Activated naive CD8-positive, alpha-beta T cell treated with anti-CD3 and anti-CD28 coated beads, Interleukin-2, amount 50 U/mL, for 16 hours (primary cell): ENCODE results near the gene KCNK3.
A peak's percentile ranks its signal among the peaks of the same experiment; 100 is the strongest.
"Not testable (repeated sequence)": the region's sequence is repeated elsewhere in the genome, so short reads cannot be mapped to it uniquely, and the experiment has no call there.

Experiments
- DNase-seq: peaks from one replicate; pipeline ENCODE4 v3.0.0-alpha.2; 2020; ENCODE audit warnings: low read depth, low spot score

KCNK3 gene

DNA sequence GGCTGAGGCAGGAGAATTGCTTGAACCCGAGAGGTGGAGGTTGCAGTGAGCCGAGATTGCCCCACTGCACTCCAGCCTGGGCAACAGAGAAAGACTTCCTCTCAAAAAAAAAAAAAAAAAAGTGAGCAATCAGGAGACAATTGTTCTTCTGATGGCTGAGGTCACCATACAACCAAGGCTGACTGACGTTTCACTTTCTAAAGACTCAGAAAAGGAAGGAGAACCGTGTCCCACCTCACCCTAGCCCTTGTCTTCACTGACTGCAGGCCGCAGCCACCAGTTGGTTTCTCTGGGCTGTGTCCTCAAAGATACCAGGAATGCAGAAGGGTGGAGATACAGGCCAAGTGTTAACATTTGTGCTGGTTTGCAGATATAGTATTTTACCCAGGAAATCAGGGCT is 63.8 kb downstream of the KCNK3 start:
- no peak for DNase-seq

DNA sequence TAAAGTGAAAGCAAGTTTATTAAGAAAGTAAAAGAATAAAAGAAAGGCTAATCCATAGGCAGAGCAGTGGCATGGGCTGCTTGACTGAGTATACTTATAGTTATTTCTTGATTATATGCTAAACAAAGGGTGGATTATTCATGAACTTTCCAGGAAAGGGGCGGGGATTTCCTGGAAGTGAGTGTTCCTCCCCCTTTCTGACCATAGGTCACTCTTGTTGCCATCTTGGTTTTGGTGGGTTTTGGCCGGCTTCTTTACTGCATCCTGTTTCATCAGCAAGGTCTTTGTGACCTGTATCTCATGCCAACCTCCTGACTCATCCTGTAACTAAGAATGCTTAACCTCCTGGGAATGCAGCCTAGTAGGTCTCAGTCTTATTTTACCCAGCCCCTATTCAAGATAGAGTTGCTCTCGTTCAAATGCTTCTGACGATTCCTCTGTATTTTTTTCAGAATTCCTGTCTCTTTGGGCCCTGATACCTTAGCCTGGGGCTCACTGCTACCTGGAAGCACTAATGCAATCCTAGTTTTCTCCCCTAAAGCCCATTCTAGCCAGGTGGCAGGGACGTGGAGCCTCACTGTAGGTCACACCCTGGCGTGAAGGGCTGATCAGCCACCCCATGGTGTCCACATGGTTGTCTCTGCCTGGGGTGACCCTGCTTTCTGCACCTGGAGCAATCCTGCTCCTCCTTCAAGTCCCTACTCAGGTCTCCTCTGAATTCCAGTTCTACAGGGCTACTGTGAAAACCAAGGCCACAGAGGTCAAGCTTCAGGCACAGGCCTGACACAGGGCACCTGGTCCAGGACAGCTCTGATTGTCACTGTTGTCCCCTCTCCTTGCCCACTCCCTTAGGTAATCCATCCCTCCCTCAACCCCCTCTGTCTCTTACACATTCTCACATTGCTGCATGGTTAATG is 65.6 kb downstream of the KCNK3 start:
- no peak for DNase-seq

DNA sequence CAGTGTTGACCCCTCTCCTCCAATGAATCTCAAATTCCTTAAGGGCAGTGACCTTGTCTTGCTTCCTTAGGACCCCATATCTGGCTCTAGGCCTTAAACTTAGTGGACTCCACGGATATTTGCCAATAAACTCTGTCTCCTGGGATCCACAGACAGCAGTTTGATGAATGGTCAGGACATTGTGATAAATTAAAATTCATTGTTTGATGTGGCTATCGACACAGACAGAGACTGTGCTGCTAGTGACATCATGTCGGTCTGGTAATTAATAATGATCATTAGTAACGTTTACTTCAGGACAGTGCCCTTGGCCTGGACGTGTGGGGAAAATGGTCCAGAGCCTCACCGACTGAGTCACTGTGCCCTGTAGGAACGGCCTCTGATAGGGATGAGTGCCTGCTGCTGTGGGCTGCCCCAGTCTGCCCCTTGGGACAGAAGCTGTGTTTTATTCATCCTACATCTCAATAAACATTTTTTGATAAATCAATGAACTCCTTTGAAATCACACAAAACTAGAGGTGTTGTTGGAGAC is 66.3 kb downstream of the KCNK3 start:
- DNase-seq = no peak

DNA sequence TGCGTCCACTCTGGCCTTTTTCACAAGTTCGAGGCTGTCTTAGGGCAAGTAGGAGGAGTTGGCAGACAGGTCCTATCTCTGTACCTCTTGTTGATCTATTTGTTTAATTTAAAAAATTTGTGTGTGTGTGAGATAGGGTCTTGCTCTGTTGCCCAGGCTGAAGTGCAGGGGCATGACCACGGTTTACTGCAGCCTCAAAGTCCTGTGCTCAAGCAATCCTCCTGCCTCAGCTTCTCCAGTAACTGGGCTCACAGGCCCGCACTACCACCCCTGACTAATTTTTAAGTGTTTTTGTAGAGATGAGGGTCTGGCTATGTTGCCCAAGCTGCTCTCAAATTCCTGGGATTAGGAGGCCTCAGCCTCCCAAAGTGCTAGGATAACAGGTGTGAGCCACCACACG is 67.3 kb downstream of the KCNK3 start:
- DNase-seq = no peak

DNA sequence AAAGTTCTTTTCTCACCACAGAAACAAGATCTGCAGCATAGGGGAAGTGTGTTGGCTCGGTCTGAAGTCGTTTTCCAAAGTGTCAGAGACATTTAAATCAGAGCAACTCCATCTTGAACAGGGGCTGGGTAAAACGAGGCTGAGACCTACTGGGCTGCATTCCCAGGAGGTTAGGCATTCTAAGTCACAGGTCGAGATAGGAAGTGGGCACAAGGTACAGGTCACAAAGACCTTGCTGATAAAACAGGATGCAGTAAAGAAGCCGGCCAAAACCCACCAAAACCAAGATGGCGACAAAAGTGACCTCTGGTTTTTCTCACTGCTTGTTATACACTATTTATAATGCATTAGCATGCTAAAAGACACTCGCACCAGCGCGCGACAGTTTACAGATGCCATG is 68.5 kb downstream of the KCNK3 start:
- DNase-seq = not testable (repeated sequence)

DNA sequence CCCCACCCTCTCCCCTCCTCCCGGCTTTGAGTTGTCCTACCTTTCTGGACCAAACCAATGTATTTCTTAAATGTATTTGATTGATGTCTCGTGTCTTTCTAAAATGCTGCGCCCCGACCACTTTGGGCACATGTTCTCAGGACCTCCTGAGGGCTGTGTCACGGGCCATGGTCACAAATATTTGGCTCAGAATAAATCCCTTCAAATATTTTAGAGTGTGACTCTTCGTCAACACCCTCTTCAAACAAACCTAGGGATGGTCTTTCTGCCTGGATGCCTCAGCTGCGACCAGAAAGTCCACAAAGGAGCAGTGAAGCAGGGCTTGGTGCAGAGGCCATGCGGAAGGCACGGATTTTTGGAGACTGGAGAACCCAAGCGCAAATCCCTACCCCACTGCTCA is 70.5 kb downstream of the KCNK3 start:
- DNase-seq = no peak

DNA sequence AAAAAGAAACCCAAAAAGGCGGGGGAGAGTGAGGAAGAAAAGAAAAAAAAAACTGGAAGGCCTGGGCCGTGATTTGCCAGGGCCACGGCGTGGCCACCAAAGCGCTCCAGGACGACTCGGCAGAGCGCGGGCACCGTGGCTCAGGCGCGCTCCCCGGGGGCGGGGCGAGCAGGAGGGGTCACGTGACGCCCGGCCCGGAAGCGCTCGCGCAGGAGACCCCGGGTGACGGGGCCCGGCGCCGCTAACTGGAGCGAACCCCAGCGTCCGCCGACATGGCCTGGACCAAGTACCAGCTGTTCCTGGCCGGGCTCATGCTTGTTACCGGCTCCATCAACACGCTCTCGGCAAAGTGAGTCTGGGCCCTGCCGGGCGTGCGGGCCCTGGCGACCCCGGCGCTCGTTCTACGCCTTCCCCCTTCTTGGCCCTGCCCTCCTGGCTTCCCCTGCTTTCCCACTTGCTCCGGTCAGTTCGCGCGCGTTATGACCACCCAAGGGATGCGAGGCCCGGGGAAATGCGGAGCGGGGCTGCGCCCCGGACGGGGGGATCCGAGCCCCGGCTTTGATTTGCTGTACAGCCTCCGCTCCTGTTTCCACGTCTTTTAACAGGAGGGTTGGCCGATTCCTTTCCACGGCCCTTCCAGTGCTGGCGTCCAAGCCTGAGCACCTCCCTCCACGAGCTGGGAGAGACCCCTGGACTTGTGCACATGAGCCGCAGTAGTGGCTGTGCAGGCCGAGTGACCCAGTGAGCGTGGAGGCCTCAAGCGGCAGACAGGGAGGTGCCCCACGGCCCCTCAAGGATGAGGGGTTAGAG is 71.8 kb downstream of the KCNK3 start, which contains the start of gene SLC35F6:
TSS of gene SLC35F6 (plus strand) at position 207 of the 810 bp plus-strand sequence. CDS start at position 273, 66 bp downstream.
- peak; percentile 66 for DNase-seq

DNA sequence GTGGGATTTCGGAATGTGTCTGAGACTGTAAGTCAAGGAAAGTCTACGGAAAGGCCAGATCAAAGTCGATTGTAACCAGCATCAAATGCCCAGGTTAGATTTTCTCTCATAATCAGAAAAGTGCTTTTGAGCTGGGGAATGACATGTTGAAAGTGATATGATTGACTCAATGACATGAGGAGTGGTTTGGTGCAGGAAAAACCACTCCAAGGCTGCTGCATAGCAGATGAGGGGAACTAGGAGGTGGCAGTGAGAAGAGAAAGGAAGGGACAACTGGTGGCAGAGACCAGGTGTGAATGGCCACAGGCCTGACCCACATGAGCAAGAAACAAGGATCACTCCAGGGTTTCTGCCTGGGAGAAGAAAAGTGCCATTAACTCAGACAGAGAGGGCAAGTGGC is 72.4 kb downstream of the KCNK3 start:
- no peak for DNase-seq

DNA sequence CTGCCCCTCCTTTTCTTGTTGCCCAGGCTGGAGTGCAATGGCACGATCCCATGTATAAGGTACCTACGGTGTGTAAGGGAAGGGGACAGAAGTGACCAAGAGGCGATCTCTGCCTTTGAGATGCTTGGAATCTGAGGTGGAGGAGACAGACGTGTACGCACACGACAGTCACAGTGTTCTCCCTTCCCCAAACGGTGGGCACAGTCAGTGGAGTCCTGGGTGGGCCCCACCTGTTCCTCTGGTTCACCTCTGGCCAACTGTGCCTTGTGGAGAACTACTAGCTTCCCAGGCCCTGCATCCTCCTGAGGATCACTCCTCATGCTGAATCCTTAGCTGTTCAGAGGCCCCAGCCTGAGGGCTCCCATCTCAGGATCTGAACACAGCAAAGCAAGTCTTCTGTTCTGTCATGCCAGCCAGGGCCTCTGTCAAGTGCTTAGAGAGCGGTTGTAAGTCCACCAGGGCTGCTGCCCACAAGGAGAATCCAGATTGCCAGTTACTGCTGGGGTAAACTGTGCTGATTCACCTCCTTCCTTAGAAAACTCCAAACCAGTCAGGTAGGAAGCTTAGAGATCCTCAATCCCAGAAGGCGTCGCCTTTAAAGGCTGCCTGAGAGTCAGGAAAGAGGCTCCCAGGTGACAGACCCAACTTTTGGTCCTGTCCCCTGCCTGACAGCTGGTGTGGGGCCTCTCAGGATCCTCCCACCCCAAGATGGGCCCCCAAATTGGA is 73.1 kb downstream of the KCNK3 start:
- DNase-seq = no peak

DNA sequence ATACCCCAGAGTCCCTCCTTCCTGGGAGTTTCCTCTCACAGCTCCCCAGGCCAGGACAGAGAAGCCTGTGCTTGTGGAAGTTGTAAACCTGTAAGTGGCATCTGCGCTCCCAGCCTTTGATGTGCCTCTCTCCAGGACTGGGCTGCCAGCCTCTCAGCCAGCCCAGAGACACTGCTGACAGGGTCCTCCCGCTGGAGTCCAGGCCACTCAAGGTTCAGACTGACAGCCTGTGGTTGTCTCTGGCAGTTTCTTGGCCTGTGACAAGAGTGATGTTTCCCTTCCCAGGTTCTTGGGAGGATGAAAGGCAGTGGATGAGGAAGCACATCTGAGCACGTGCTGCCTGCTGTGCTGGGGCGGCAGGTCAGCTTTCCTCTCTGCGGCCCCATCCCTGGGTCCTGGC is 74.6 kb downstream of the KCNK3 start:
- DNase-seq = no peak

DNA sequence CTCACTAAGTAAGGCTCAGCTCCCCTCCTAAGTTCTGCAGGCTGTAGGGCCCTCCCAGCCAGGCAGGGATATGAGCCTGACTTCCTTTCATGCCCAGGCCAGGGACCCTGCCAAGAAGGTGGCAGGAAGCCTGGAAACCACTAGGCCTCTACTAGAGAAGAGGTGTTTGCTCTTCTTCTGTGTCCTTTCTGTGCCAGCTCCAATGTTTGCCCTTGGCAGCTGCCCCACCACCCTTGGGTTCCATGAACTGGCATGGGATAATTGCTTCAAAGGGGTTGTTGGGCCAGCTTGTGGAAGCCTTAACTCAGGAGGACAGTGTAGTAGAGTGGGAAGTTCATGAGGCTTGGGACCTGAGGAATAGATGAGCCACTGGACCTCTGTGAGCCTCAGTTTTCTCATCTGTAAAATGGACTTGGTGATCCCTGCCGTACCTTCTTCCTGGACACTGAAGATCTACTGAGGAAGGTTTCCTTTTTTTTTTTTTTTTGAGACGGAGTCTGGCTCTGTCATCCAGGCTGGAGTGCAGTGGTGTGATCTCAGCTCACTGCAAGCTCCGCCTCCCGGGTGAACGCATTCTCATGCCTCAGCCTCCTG is 75.5 kb downstream of the KCNK3 start:
- no peak for DNase-seq

DNA sequence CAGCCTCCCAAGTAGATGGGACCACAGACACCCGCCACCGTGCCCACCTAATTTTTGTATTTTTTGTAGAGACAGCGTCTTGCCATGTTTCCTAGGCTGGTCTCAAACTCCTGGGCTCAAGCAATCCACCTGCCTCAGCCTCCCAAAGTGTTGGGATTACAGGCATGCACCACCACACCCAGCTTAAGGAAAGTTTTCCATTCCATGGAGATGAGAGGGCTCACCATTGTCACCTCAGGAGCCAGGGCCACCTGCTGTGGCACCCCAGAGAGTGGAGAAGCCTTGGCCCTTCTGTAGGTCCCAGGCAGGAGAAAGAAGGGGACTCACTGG is 76.2 kb downstream of the KCNK3 start:
- no peak for DNase-seq

DNA sequence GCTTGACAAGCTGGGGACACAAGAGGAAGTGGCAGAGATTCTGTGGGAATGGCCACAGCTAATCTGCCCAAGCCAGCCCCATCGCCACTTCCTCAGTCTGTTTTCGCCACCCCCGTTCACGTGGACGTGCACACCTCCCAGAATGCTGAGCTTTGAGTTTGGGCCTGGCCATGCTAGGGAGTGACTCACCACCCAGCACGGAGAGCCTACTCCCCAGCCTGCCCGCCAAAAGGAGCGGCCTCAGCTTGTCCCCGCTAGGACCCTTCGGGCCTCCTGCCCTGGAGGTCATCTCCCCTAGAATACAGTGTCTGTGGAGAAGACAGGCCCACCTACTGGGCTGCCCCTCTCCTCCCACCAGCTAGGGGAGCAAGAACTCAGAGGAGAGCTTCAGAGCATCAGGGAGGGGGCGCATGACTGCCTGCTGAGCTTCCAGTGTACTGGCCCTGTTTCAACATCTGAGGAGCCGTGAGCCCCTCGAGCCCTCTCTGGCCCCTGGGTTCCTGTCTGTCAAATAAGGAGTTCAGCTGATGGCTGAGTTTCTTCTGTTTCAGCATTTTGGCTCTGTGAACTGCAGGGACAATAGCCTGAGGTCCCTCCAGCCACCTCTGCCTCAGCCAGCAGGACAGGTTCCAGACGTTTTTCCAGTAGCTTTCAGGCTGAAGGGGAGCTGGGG is 76.7 kb downstream of the KCNK3 start:
- DNase-seq = no peak

DNA sequence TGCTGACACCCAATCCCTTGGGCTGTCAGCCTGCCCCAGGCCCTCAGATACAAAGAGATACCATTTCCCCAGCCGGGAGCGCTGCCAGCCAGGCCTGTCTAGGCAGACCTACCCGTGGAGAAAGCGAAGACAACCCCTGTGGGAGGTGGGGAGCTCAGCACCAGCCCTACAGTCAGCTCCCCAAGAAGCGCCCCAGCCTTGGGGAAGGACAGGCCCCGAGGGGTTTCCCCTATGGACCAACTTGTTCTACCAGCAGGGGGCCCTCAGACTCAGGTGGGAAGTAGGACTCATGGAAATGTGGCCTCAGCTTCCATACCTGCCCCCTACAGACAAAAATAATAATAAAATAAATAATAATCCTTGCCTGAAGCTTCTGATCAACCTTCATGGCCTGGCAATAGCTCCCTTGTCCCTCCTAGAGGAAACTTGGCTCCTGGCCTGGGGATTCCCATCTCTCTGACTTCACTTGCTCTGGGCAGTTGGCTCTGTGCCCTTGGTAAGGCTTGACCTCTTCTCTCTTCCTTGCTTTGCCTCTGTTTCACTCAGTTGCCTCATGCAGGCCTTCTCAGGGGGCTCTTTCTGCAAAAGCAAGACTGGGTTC is 78.6 kb downstream of the KCNK3 start:
- no peak for DNase-seq

DNA sequence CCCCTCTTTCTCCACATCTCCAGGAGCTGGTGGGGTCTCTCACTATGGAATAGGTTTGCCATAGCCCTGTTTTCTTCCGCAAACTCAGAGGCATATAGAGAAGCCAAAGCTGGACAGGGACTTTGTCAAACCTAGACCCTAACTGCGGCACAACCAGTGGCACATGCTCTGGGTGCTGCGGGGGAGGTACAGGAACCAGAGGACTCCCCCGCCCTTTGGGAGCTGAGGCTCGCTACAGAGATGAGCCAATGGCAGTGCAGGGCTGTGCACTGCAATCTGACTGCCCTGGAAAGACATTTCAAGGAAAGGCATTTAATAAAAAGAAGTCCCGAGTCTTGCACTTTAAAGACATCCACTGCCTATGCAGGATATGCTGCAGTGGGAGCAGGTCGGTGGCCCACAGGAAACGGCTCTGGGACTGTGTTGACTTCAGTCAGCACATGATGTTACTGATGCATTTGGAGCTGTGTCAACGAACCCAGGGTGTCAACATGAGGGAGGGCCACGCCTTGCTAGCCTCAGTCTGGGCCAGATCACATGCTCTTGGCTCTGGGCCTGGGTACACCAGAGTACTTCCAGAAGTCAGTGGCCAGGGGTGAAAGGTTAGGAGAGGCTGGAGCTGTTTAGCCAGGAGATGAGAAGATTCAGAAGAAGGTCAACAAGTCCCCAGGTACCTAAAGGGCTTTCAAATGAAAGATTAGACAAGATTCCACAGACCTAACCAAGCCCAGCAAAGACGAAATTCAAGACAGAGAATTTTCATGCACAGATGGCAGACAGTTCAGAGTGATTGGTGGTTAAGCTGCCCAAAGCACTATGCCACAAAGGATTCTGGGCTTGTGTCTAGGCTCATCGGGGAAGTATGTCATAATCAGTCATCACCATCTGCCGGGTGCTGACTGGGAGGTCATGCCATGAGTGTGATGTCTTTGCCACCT is 79.8 kb downstream of the KCNK3 start:
- no peak for DNase-seq

DNA sequence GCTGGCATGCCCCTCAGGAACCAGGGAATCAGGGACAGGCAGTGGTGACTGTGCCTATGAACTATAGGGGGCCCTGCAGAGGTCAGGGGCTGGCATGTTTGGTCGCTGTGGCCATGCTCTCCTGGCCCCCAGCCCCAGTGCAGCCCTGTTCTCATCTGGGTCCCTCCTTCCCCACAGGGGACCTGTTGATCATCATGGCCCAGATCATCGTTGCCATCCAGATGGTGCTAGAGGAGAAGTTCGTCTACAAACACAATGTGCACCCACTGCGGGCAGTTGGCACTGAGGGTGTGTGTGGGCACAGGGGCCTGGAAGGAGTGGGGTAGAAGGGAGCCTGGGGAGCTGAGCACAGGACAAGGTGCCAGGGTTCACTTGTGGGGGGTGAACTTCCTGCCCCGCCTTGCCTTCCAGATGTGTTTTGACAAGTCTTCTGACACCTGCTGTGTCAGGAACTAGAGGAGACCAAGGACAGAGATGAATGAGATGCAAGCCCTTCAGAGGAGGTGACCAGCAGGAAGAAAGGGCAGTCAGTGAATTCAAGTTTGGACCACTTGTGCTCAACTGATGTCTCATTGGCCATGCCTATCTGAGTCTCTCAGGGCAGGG is 83.8 kb downstream of the KCNK3 start:
- no peak for DNase-seq

DNA sequence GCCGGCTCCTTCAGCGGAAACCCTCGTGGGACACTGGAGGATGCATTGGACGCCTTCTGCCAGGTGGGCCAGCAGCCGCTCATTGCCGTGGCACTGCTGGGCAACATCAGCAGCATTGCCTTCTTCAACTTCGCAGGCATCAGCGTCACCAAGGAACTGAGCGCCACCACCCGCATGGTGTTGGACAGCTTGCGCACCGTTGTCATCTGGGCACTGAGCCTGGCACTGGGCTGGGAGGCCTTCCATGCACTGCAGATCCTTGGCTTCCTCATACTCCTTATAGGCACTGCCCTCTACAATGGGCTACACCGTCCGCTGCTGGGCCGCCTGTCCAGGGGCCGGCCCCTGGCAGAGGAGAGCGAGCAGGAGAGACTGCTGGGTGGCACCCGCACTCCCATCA is 85.6 kb downstream of the KCNK3 start:
- DNase-seq = no peak

DNA sequence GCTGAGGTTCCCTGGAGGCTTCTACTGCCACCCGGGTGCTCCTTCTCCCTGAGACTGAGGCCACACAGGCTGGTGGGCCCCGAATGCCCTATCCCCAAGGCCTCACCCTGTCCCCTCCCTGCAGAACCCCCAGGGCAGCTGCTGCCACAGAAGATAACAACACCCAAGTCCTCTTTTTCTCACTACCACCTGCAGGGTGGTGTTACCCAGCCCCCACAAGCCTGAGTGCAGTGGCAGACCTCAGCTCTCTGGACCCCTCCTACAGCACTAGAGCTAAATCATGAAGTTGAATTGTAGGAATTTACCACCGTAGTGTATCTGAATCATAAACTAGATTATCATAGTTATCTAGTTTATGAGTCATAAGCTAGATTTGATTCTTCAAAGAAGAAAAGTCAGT is 86.0 kb downstream of the KCNK3 start:
- DNase-seq = no peak

DNA sequence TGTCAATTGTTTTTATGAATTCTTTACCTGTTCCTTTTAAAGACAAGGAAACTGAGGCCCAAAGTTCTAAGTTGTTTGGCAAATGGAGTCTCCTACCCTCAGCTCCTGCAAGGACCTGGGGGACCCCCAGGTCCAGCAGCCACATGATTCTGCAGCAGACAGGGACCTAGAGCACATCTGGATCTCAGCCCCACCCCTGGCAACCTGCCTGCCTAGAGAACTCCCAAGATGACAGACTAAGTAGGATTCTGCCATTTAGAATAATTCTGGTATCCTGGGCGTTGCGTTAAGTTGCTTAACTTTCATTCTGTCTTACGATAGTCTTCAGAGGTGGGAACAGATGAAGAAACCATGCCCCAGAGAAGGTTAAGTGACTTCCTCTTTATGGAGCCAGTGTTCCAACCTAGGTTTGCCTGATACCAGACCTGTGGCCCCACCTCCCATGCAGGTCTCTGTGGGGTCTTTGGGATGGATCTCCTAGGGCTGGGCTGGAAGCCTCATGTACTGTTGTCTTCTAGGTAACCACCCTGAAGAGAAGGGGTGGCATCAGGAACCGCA is 87.8 kb downstream of the KCNK3 start:
- no peak for DNase-seq
